GM11168 (cell line): ENCODE data around the gene TBXA2R.
"Not testable (repeated sequence)": the region's sequence is repeated elsewhere in the genome, so short reads cannot be mapped to it uniquely, and the experiment has no call there.

Experiments used
- in situ Hi-C: fragments of 300-500 bp; cut with MboI; formaldehyde crosslinking; loops from one replicate; pipeline ENCODE4 v1.12.0; 2022; ENCODE audit warnings: low sequenced_read_pairs; ENCODE audit not compliant: unreplicated experiment

TBXA2R gene

DNA sequence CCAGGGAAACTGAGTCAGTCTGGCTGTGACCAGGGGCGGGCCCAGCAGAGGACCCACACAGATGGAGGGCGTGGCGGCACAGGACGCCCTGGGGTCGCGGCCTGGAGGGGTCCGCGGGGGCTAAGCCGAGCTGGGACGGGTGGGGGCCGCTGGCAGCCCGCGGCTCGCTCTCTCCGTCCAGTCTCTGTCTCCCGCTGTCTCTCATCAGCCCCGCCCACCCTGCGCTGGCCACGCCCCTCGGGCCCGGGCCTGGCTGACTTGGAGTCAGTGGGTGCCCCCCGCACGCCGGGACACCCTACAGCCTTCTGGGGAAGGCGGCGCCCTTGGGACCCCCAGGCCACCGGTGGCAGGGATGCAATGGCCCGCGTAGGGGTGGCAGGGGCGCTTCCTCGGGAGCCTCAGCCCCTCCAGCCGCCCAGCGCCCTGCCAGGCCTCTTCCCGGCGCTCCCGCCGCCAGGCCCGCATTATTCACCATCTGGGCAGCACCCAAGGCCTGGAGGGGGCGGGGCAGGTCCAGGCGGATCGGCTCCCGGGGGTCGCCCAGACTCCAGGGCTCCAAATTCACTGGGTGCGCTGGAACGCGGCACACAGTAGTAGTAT is at the start of gene TBXA2R:
TSS of gene TBXA2R (minus strand) at position 186 of the 600 bp plus-strand sequence. CDS start 6,241 bp downstream, outside the sequence.
- in situ Hi-C loops = no loop called here

DNA sequence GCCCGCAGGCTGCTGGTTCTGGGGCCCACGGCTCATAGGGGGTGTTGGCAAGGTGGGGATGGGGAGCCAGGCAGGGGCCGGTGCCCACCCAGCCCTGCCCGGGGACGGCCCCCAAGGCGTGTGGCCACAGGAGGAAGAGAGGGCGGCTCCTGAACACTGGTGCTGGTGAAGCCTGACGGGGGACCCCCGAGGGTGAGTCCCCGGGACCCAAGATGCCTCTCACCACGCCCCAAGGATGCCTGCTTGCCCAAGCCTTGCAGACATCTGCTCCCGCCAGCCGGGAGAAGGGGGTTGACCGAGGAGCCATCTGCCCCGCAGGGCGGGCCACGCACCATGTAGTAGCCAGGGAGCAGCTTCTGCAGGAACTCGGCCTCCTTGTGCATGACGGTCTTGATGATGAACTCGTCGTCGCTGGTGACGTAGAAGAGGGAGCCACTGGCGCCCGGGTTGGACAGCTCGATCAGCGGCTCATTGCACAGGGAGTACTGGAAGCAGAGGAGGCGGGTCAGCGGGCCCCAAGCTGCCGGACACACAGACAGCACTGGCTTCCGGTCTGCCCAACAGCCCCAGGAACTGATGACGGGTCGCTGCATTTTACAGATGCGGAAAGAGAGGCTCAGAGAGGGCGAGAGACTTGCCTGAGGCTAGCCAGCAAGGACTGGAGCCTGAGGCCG is 49.5 kb upstream of the TBXA2R start:
- in situ Hi-C loops = no loop called here

DNA sequence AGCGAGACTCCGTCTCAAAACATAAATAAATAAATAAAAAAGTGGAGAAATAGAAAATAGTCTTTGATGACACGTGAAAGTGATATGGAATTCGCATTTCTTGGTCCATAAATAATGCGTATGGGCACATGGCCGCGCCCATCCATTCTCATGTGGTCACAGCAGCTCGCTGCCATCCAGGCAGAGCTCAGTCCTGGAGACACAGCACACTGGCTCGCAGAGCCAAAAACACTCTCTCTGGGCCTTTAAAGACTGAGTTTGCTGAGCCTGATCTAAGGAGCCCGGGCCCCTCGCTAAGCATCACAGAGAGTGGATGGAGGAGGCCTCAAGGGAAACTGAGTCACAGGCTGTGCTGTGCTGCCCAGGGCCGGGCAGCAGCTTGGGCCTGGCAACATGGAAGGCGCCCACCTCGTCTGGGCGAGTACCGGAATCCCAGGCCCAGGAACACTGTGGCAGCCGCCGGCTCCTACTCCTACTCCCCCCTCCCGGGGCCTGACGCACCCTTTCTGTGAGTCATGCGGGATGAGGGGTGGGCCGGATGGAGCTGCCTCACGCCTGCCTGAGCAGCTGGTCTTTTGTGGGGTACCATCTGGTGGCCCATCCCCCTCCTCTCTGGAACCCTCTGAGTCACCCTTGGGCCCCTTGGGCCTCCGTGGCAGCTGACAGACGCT is 48.9 kb upstream of the TBXA2R start:
- in situ Hi-C loops = no loop called here

DNA sequence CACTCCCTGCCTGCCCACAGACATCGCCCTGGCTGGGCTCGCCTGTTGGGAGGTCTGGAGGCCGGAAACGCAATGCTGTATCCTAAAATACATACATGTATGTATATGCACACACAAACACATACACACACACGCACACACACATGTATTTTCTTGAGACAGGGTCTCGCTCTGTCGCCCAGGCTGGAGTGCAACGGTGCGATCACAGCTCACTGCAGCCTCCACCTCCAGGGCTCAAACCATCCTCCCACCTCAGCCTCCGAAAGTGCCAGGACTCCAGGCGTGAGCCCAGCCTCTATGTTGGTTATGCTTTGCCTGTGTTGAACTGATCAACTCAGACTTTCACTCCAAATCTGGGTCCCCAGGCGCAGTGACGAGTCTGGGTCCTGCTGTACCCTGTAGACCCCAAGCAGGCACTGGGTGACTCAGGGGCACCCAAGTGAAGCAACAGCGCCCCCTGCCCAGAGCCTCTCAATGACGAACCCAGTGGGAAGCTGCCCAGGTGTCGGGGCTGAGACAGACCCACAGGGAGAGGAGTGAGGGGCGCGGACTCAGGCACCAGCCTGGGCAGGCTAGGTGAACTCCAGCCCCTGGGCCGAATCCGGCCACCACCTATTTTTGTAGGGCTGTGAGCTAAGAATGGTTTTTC is 47.3 kb upstream of the TBXA2R start:
- in situ Hi-C loops = no loop called here

DNA sequence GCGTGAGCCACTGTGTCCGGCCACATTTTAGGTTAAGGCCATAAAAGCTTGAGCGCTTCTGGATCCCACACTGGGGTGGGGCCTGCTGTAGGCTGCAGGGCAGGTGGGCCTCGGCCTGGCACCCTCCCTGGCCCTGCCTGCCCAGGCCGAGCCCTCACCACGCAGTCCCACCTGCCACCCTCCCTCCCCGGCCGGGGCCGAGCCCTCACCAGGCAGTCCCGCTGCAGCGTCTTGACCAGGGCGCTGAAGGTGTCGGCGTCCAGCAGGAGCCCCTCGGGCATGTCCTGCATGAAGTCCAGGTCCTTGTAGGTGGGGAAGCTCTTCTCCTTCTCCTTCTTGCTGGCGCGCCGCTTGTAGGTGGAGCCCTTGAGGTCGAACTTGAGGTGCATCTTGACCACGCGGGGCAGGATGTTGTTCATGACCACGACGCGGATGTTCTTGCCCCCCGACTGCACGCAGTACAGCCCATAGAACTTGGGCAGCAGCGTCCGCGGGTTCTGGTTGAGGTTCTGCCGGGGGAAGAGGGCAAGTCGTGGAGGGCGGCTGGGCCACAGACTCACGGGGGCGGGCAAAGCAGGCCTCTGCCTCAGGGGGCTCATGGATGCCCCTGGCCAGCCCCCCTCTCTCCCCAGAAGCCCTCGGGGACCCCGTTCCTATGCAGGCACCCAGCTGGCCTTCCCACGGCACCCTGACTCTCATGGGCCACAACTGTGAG is 46.6 kb upstream of the TBXA2R start:
- in situ Hi-C loops = no loop called here

DNA sequence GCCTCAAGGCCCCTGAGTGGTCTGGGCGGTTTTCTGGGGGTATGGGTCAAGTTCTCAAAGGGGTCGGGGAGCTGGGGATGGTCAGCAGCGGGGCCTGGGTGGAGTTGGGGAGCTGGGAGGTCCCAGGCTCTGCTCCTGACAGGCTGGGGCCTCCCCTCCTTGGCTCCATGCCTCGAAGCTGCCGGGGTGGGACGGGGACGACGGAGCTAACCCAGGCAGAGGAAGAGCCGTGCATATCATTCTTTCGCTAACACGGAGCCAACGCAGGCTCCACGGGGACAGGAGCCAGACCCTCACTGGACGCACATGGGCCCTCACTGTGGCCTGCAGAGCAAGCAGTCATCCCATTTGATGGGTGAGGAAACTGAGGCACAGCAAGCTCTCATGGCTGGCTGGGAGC is 45.7 kb upstream of the TBXA2R start:
- in situ Hi-C loops = no loop called here

DNA sequence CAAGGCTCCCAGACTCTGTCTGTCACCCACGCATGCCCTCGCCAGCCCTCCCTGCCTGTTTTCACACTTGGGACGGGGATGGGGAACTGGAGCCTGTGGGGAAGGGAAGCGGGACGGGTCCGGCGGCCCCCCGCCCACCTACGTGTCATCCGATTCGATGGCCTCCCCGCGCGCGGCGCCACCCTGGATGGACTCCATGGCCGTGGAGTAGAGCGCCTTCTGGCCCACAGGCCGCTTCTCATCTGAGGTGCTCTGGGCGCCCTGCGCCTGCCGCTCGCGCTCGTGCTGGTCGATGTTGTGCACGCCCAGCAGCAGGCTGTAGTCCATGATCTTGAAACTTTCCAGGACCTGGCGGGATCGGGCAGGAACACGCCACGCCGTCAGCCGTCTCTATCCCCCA is 45.0 kb upstream of the TBXA2R start:
- in situ Hi-C loops = no loop called here

DNA sequence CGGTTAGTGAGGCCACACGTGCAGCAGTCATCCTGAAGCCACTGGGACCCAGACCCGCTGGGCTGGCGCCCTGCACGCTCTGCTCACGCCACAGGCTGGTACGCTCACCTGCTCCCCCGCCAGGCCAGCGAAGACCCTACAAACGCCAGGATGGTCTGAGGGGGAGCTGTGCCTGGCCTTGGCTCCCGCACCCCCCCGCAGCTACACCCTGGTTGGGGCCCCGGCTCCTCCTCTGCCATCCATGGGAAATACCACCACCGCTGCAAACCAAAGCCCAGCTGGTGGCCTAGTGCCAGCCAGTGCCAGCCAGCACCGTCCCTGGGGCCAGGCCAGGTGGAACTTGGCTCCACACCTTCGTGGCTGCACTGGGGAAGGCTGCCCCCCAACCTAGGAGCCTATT is 43.2 kb upstream of the TBXA2R start:
- in situ Hi-C loops = no loop called here

DNA sequence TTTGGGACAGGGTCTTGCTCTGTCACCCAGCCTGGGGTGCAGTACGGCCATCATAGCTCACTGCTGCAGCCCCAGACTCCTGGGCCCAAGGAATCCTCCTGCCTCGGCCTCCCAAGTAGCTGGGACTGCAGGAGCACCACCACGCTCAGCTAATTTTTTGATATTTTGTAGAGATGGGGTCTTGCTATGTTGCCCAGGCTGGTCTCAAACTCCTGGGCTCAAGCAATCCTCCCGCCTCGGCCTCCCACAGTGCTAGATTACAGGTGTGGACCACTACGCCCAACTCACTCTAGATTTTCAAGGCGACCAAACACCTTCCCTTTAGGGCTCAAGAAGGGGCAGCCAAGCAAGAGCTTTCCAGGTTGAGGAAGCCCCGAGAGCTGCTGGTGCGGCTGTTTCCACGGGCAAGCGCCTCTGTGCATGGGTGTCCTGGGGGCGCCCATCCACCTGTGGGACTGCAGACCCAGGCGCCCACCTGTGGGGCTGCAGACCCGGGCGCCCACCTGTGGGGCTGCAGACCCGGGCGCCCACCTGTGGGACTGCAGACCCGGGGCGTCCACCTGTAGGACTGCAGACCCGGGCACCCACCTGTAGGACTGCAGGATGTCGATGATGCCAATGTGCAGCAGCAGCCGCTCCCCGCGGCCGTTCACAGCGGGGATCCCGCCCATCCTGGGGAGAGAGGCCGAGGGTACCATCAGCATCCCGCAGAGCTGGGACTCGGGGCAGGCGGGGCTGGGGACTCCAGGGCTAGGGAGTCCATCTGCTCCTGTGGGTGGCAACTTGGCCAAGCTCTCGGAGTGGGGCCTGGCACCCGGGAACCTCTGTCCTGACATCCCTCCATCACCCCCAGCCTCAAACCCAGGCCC is 41.6 kb upstream of the TBXA2R start:
- in situ Hi-C loops = no loop called here

DNA sequence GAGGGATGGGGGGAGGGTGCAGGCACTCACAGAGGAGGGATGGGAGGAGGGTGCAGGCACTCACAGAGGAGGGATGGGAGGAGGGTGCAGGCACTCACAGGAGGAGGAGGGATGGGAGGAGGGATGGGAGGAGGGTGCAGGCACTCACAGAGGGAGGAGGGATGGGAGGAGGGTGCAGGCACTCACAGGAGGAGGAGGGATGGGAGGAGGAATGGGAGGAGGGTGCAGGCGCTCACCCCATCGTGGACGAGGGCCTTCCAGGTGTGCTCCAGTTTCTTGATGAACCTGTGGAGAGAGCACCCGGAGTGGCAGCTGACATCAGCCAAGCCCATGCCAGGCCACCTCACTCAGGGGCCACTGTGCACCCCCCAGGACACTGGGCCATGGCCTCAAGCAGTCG is 40.4 kb upstream of the TBXA2R start:
- in situ Hi-C loops = not testable (repeated sequence)

DNA sequence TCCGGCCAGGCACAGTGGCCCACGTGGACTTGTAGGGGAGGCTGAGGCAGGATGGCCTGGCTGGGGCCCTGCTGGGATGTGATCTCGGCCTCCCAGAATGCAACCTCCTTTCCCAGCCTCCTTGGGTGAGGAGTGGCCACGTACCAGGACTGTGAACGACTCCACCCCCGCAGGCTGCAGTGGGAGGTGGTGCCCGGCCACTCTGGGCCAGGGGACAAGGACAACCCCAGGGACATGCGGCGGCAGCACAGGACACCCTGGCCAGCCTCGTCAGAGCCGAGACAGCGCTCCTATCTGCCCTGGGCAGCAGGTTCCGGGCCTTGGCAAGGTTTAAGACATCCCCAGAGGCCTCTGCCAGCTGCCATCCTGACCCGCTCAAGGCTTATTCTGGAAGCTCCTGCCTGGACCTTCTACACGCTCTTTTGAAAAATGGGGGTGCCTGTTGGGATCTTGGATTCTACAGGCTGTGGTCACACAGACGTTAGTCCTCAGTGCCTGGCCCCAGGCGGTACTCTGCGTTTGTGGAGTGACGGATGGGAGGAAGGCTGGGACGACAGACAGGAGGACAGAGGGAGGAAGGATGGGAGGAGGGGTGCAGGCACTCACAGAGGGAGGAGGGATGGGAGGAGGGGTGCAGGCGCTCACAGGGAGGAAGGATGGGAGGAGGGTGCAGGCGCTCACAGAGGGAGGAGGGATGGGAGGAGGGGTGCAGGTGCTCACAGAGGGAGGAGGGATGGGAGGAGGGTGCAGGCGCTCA is 39.8 kb upstream of the TBXA2R start:
- in situ Hi-C loops = no loop called here

DNA sequence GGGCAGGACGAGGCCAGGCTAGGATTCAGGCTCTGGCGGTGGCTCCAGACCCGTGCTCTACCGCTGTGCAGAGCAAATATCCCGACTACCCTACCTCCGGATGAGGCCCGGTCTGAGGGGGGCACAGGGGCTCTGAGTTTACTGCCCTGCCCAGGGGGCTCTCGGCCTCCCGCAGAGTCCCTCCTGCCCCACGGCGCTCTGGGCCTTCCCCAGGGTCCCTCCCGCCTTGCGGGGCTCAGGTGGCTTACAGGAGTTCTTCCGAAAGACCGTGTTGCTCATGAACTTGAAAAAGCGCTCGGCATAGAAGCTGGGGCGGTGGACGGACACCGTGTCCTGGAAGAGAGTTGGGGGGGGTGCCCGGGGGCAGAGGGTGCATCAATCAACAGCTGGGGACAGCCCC is 39.1 kb upstream of the TBXA2R start:
- in situ Hi-C loops = no loop called here

DNA sequence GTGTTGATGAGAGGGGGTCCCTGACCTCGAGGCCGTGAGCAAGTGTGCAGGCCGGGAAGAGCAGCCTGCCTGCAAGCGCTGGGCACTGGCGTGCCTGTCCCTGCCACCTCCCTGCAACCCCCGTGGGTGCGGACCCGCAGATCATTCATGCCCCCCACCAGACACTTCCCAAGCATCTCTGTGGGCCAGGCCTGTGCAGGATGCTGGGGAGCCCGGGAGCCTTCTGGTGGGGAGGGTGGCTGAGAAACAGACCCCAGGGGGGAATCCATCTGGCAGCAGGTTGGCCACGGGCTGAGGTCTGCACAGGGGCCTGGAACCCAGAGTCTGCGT is 38.4 kb upstream of the TBXA2R start:
- in situ Hi-C loops = no loop called here

DNA sequence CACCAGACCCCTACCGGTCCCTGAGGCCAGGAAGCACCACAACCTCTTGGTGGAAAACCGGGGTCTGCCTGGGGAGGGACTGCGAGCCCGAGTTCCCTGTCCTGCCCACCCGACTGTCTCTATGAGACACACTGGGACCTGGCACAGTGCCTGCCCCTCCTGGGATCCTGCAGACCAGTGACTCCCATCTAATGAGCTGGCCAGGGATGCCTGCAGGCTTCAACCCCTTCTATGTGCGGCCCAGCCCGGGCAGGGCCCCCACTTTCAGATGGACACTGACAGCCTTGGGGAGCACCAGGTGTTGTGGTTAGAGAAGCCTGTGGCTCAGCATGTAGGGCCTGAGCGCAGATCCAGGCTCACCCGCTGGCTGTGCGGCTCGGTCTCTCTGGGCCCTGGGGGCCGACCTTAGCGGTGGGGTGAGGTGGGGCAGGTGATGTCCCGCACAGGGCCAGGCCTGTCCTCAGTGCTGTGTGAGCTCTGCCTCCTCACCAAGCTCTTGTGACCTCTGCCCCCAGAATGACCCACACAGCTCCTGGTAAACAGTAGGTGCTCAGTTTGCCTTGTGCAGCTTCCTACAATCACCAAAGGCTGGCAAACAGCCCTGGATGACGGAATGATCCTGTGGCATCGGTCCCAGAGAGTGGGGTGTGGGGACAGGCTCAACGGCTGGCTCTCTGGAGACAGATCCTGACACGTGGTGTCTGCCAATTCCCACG is 37.8 kb upstream of the TBXA2R start:
- in situ Hi-C loops = no loop called here

DNA sequence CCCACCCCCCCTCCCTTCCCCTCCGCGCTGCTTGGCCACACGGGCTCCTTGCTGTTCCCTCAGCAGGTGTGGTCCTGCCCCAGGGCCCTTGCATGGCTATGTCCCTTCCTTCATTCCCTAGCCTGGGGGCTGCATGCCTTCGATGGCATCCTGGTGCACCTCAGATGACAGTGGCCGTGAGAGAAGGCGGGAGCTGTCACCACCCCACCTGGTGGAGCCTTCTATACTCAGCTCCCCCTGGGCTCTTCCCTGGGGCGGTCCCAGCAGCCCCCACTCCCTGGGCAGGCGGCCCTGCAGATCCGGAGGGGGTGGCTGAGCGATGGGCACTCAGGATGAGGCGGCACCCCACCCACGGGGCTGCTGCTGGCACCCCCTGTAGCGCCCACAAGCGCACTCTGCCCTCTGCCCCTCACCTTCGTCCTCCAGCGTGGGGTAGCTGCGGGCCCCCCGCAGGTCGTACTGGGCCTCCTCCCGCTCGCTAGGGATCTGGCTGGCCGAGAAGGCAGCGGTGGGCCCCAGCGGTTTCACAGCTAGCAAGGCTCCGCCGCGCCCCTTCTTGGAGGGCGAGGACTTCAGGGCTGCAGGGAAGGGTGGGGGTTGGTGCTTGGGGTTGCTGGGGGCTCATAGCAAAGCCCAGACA is 37.1 kb upstream of the TBXA2R start:
- in situ Hi-C loops = no loop called here

DNA sequence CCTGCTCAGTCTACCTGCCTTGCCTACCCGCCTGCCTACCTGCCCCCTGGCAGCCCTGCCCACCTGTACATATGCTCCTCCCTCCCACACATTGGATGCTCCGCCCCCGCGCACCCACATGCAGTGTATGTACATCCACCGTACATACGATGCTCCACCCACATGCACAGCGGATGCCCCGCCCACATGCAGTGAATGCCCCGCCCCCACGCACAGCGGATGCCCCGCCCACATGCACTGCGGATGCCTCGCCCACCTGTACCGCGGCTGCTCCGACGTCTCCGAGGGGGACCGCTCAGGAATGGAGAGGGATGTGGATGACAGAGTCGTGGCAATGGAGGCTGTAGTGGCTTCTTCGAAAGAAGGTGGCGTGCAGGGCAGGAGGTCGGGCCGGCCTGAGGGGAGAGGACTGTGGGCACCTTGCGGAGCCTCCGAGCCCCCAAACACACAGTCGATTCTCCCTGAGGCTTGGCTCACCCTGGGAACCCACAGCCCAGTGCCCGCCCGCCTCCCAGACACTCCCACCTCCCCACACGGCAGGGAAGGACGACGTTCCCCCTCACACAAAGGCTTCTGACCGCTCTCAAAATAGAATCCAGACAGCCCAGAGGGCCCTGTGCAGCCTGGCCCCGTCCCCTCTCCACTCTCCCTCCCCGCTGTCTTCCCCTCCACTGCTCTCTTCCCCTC is 36.5 kb upstream of the TBXA2R start:
- in situ Hi-C loops = no loop called here

DNA sequence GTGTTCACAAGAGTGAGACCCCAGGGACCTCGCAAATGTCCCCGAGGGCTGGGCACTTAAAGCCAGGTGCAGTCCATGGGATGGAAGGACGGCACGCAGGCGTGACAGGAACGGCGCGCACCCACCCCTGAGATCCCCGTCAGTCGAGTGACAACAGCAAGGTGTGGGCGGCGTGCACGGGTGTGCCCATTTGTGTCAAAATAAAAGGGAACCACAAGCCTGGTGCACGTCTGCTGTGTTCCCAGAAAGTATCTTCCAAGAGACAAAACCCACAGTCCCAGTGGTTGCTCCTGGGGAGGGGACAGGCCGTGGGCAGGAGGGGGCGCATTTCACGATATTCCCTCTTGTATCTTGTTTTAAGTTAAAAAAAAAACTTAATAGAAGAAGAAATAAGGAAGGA is 35.6 kb upstream of the TBXA2R start:
- in situ Hi-C loops = no loop called here
